Measurements from ENCODE around the gene MC1R. TPM values are rescaled to one million over a fixed set of nuclear protein-coding genes. Genes with fewer than 3 reads are reported as not detected.
"Not testable (repeated sequence)": the region's sequence is repeated elsewhere in the genome, so short reads cannot be mapped to it uniquely, and the experiment has no call there.

The MC1R gene
- total and polyA plus RNA-seq, 10 of the 15 experiments (the other 5 are each of a cell fraction or from before 2014, with no cell fraction given) = 0.06 to 2.3 (median 0.45) TPM

DNA sequence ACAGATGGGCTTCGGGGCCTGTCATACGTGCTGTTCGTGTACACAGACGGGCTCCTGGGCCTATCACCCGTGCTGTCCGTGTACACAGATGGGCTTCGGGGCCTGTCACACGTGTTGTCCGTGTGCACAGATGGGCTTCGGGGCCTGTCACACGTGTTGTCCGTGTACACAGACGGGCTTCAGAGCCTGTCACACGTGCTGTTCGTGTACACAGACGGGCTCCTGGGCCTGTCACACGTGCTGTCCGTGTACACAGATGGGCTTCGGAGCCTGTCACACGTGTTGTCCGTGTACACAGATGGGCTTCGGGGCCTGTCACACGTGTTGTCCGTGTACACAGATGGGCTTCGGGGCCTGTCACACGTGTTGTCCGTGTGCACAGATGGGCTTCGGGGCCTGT lies 39.5 kb upstream of the MC1R start:
- H3K27me3 ChIP-seq (replicated peaks in 1 of 2; ENCODE audit: control insufficient read depth in 2 of 2, insufficient read depth in 2 of 2, low read length in 1 of 2); FAIRE-seq; H3K9me3 ChIP-seq (replicated peaks; ENCODE audit: control insufficient read depth, insufficient read depth, low read length); H2AFZ ChIP-seq (ENCODE audit: control insufficient read depth, low read depth, low read length); SMC1A ChIA-PET (ENCODE audit: uncharacterized antibody, unreplicated experiment); H3K4me1 ChIP-seq (ENCODE audit: control insufficient read depth, insufficient read depth, low read length); H4K20me1 ChIP-seq (ENCODE audit: control insufficient read depth, insufficient read depth); in situ Hi-C loops (cut with MboI); H3K4me2 ChIP-seq (ENCODE audit: control insufficient read depth, insufficient read depth); BruUV-seq (replicated peaks); H3K9ac ChIP-seq (ENCODE audit: control insufficient read depth, insufficient read depth, low read length); RAD21 ChIA-PET (ENCODE audit: unreplicated experiment); POLR2A ChIA-PET; H3K27ac ChIP-seq (ENCODE audit: control insufficient read depth, insufficient read depth); DNase-seq (ENCODE audit: low read depth, low spot score); CTCF ChIA-PET; H3K4me3 ChIP-seq; intact Hi-C loops (cut with micrococcal nuclease; ENCODE audit: unreplicated experiment); ATAC-seq: not testable (repeated sequence)
- peaks cover 23 to 30% of the 10 kb centered on the region in 2 experiments; a peak in 3 of 4 replicates for H3K36me3 ChIP-seq (ENCODE audit: control insufficient read depth in 2 of 2, insufficient read depth in 2 of 2, low read length in 1 of 2)
- 98% methylated on average over 27 of the region's 28 CpGs for WGBS (ENCODE audit: insufficient coverage, insufficient replicate concordance, low lambda C conversion rate, missing lambda C conversion rate)
- 0 out of 2 replicates have a peak, but pooled peaks have one; percentile 10 for TF ChIP-seq POLR2AphosphoS5 (IDR thresholded peaks at IDR 0.05; ENCODE audit: low read length)
- peaks cover 40% of the 10 kb centered on the region for H3K79me2 ChIP-seq (ENCODE audit: control insufficient read depth, insufficient read depth, low read length)

DNA sequence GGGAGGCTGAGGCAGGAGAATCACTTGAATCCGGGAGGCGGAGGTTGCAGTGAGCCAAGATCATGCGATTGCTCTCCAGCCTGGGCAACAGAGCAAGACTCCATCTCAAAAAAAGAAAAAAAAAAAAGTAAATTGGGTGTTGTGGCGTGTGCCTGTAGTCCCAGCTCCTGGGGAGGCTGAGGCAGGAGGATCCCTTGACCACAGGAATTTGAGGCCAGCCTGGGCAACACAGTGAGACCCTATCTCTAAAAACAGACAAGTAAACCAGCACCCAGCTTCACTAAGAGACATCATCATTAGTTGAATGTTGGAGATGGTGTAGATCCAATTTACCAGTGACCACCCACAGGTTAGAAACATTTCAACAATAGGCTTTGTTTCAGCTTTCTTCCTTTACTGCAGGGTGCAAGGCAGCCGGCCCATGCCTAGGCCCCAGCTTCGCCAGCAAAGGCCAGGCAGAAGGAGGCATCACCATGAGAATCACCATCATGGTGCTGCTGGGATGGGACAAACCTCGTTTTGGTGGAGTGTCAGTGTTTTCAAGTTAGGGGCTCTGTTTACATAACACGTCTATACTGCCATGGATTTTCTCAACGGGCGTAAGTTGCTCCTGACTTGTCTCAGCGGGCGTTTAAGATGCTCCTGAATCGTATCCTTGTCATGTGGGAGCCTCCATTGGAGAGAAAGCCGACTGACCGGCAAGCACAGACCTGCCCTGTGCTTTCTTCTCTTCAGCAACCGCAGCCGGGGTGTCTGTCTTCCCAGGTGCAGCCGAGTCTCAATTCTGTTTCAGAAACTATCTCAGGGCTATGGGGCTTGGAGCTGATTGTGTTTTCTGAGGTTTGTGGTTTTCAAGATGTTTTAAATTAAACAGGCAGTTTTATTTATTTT lies 37.9 kb upstream of the MC1R start:
- no peak for ATAC-seq
- SMC1A ChIA-PET (ENCODE audit: uncharacterized antibody, unreplicated experiment) = no interaction called here
- intact Hi-C loops (cut with micrococcal nuclease; ENCODE audit: unreplicated experiment) = no loop called here
- in situ Hi-C loops (cut with MboI) = no loop called here
- Histone ChIP-seq H3K4me2 (ENCODE audit: control insufficient read depth, insufficient read depth) (no peak overlapping the region), H3K79me2 (ENCODE audit: control insufficient read depth, insufficient read depth, low read length) (peaks cover 28% of the 10 kb centered on the region), H4K20me1 (ENCODE audit: control insufficient read depth, insufficient read depth) (peaks cover 5% of the 10 kb centered on the region; the same call in 1 of the 2 replicates), H3K4me3 (no peak overlapping the region), H3K36me3 (ENCODE audit: control insufficient read depth in 2 of 2, insufficient read depth in 2 of 2, low read length in 1 of 2) (peaks cover 28 to 33% of the 10 kb centered on the region in 2 experiments; a peak in 3 of 4 replicates), H3K27me3 (replicated peaks in 1 of 2; ENCODE audit: control insufficient read depth in 2 of 2, insufficient read depth in 2 of 2, low read length in 1 of 2) (no peaks in the 10 kb centered on the region), H2AFZ (ENCODE audit: control insufficient read depth, low read depth, low read length) (no peak overlapping the region), H3K4me1 (ENCODE audit: control insufficient read depth, insufficient read depth, low read length) (no peaks in the 10 kb centered on the region), H3K9me3 (replicated peaks; ENCODE audit: control insufficient read depth, insufficient read depth, low read length) (no peaks in the 10 kb centered on the region), H3K9ac (ENCODE audit: control insufficient read depth, insufficient read depth, low read length) (no peak overlapping the region), H3K27ac (ENCODE audit: control insufficient read depth, insufficient read depth) (no peak overlapping the region)
- POLR2A ChIA-PET = no interaction called here
- TF ChIP-seq SMC3 (IDR thresholded peaks at IDR 0.05; ENCODE audit: borderline replicate concordance, low read length) = no peak
- CTCF ChIA-PET = interaction anchor here (1.3 to 1.4 kb wide), 2 partner anchors 20 to 30 kb away, joined by 4 to 7 read pairs; no protein-coding TSS in a partner anchor
- no TSS peak for BruUV-seq (replicated peaks)
- 91% methylated on average over 18 of the region's 18 CpGs for WGBS (ENCODE audit: insufficient coverage, insufficient replicate concordance, low lambda C conversion rate, missing lambda C conversion rate)
- FAIRE-seq = no peak
- no peak for DNase-seq (ENCODE audit: low read depth, low spot score)
- RAD21 ChIA-PET (ENCODE audit: unreplicated experiment) = no interaction called here
